Neural cell (in vitro differentiated cells): ENCODE measurements around the gene NOP14.

Experiments
- CTCF ChIP-seq: fragments of 450-650 bp; IDR thresholded peaks from 2 replicates; pipeline ENCODE4 v1.5.1; 2014; ENCODE audit warnings: antibody characterized with exemption, mild to moderate bottlenecking, moderate library complexity; ENCODE audit not compliant: poor library complexity, severe bottlenecking
- REST ChIP-seq: IDR thresholded peaks from 2 replicates; pipeline ENCODE4 v1.6.1; 2012; ENCODE audit warnings: borderline replicate concordance
- SMC3 ChIP-seq: fragments of 450-650 bp; conservative IDR thresholded peaks from 2 replicates; pipeline ENCODE4 v1.6.1; 2014; ENCODE audit warnings: antibody characterized with exemption, mild to moderate bottlenecking, moderate library complexity; ENCODE audit not compliant: poor library complexity

GRCh38 chr4:2953496-2953895 lies 9.7 kb downstream of the NOP14 start:
- TF ChIP-seq CTCF (no peak), SMC3 (no peak), REST (no peak)
